Hippocampal formation (tissue), 2 donors: ENCODE results near the gene APOBEC3A.
"Not testable (repeated sequence)": the region's sequence is repeated elsewhere in the genome, so short reads cannot be mapped to it uniquely, and the experiment has no call there.

ENCODE experiments used
- DNase-seq, 2 donors: peaks; one replicate each; lab custom pipeline; 2025; lab: John Stamatoyannopoulos, UW

Gene APOBEC3A

GRCh38 chr22:38943201-38943600 lies 14.2 kb upstream of the APOBEC3A start:
- no peak for DNase-seq

- DNase-seq: no peak
These were observed 13.5 kb upstream of the APOBEC3A start for GRCh38 chr22:38943882-38944281.

GRCh38 chr22:38944653-38945052 lies 12.8 kb upstream of the APOBEC3A start:
- no peak for DNase-seq

GRCh38 chr22:38945706-38946338 lies 11.6 kb upstream of the APOBEC3A start:
- not testable (repeated sequence) for DNase-seq

GRCh38 chr22:38946771-38947170 lies 10.6 kb upstream of the APOBEC3A start:
- no peak for DNase-seq

- DNase-seq: no peak
These were observed 9.9 kb upstream of the APOBEC3A start for GRCh38 chr22:38947321-38948140.

- DNase-seq: no peak
These were observed 9.0 kb upstream of the APOBEC3A start for GRCh38 chr22:38948181-38948940.

- DNase-seq: no peak
These were observed 7.5 kb upstream of the APOBEC3A start for GRCh38 chr22:38949889-38950405.

GRCh38 chr22:38950527-38951295 lies 6.7 kb upstream of the APOBEC3A start:
- DNase-seq: no peak

GRCh38 chr22:38951734-38952133 lies 5.7 kb upstream of the APOBEC3A start:
- no peak for DNase-seq

- no peak for DNase-seq
These were observed 5.0 kb upstream of the APOBEC3A start for GRCh38 chr22:38952281-38952993.

- DNase-seq: no peak
These were observed 4.3 kb upstream of the APOBEC3A start for GRCh38 chr22:38953091-38953490.

- DNase-seq: no peak
These were observed 3.6 kb upstream of the APOBEC3A start for GRCh38 chr22:38953577-38954413.

GRCh38 chr22:38954414-38955043 lies 2.9 kb upstream of the APOBEC3A start:
- DNase-seq: no peak

GRCh38 chr22:38955250-38955905 lies 2.0 kb upstream of the APOBEC3A start:
- no peak for DNase-seq

- DNase-seq: no peak
These were observed 1.5 kb upstream of the APOBEC3A start for GRCh38 chr22:38955926-38956325.

GRCh38 chr22:38956551-38956950 lies 858 bp upstream of the APOBEC3A start:
- no peak for DNase-seq

GRCh38 chr22:38957808-38958650 lies 620 bp downstream of the APOBEC3A start:
- no peak for DNase-seq
